Keratinocyte (primary cell): ENCODE results near the gene AZIN2. TPM values are rescaled to one million over a fixed set of nuclear protein-coding genes. Genes with fewer than 3 reads are reported as not detected.

ENCODE experiments used
- DNase-seq: peaks from one replicate; pipeline ENCODE4 v3.0.0-alpha.2; 2011; ENCODE audit warnings: low read depth, missing footprints, low spot score
- FAIRE-seq: peaks from 2 replicates; lab custom pipeline; 2011; peaks lifted over from hg19 to GRCh38; lab: Jason Lieb, UNC
- H2AFZ ChIP-seq: 2 replicates; pipeline ENCODE4 v1.6.0; 2012; ENCODE audit warnings: low read length, control low read depth, inconsistent platforms; ENCODE audit not compliant: control insufficient read depth
- H3K27ac ChIP-seq: 2 replicates; pipeline ENCODE4 v1.5.1; 2011; ENCODE audit warnings: low read length; ENCODE audit not compliant: control insufficient read depth, insufficient read depth
- H3K27me3 ChIP-seq: 3 replicates; pipeline ENCODE4 v1.6.0; 2011; ENCODE audit warnings: low read length; ENCODE audit not compliant: control insufficient read depth, insufficient read depth; ENCODE audit errors: extremely low read depth
- H3K36me3 ChIP-seq, 2 experiments: 2 replicates in 1 of 2; 3 replicates in 1 of 2; pipeline ENCODE4 v1.5.1; 2011; ENCODE audit warnings: low read length in 2 of 2, mild to moderate bottlenecking in 1 of 2; ENCODE audit not compliant: control insufficient read depth in 2 of 2, insufficient read depth in 2 of 2; ENCODE audit errors: extremely low read depth in 1 of 2
- H3K4me1 ChIP-seq: 3 replicates; pipeline ENCODE4 v1.5.1; 2011; ENCODE audit warnings: low read length; ENCODE audit not compliant: control insufficient read depth, insufficient read depth; ENCODE audit errors: extremely low read depth
- H3K4me2 ChIP-seq: 3 replicates; pipeline ENCODE4 v1.6.0; 2011; ENCODE audit warnings: low read depth, low read length; ENCODE audit not compliant: control insufficient read depth, insufficient read depth; ENCODE audit errors: extremely low read depth
- H3K4me3 ChIP-seq, 3 experiments: fragments of 200-600 bp in 1 of 3; sonication (generic) in 1 of 3; 2 replicates in 2 of 3; 3 replicates in 1 of 3; pipeline ENCODE4 v1.5.1; 2011 to 2016; ENCODE audit warnings: low read length in 3 of 3, mild to moderate bottlenecking in 3 of 3, control low read depth in 2 of 3, inconsistent platforms in 1 of 3, low read depth in 1 of 3, mixed read lengths in 1 of 3, mixed run types in 1 of 3, moderate library complexity in 1 of 3; ENCODE audit not compliant: control insufficient read depth in 2 of 3, insufficient read depth in 2 of 3; ENCODE audit errors: extremely low read depth in 1 of 3
- H3K79me2 ChIP-seq: 2 replicates; pipeline ENCODE4 v1.6.0; 2012; ENCODE audit warnings: low read length; ENCODE audit not compliant: control insufficient read depth, insufficient read depth
- H3K9ac ChIP-seq: 3 replicates; pipeline ENCODE4 v1.6.0; 2011; ENCODE audit warnings: low read length; ENCODE audit not compliant: control insufficient read depth, insufficient read depth; ENCODE audit errors: extremely low read depth
- H3K9me1 ChIP-seq: 3 replicates; pipeline ENCODE4 v1.6.0; 2011; ENCODE audit warnings: low read length; ENCODE audit not compliant: control insufficient read depth, insufficient read depth; ENCODE audit errors: extremely low read depth
- H3K9me3 ChIP-seq: 2 replicates; pipeline ENCODE4 v1.5.1; 2012; ENCODE audit warnings: low read depth, low read length; ENCODE audit not compliant: control insufficient read depth
- H4K20me1 ChIP-seq: 3 replicates; pipeline ENCODE4 v1.6.0; 2011; ENCODE audit warnings: low read length; ENCODE audit not compliant: control insufficient read depth, insufficient read depth; ENCODE audit errors: extremely low read depth
- EZH2 ChIP-seq: IDR thresholded peaks from one replicate; pipeline ENCODE4 v1.6.1; 2012; ENCODE audit warnings: inconsistent platforms, mild to moderate bottlenecking, low read length, moderate library complexity
- dilution Hi-C: fragments of 300-500 bp; cut with MboI; formaldehyde crosslinking; loops from one replicate; pipeline ENCODE4 v1.7.0; 2020; ENCODE audit warnings: low sequenced_read_pairs; ENCODE audit not compliant: extremely low pct_ligation_motif_present
- polyA plus RNA-seq, 5 experiments: library from polyadenylated mRNA; depleted of rRNA in 3 of 5; stranded (reverse) in 3 of 5; stranded (forward) in 1 of 5; unstranded in 1 of 5; fragments of >200 nt; gene quantifications; 1 replicate in 1 of 5; 2 replicates in 3 of 5; 3 replicates in 1 of 5; pipeline versions ENCODE4 v1.2.1 to v1.2.3, GENCODE V29; 2011 to 2012; ENCODE audit warnings: missing spikeins in 2 of 5, low read depth in 1 of 5, low replicate concordance in 1 of 5
- TF ChIP-seq, protein P1 (sequence below), 3 experiments: IDR thresholded peaks in 1 of 3; conservative IDR thresholded peaks in 1 of 3; optimal IDR thresholded peaks in 1 of 3; 2 replicates in 2 of 3; 3 replicates in 1 of 3; pipeline versions ENCODE3 to v1.5.1; 2011; ENCODE audit warnings: low read length in 3 of 3, mild to moderate bottlenecking in 3 of 3, moderate library complexity in 2 of 3, control low read depth in 1 of 3, inconsistent platforms in 1 of 3; ENCODE audit not compliant: insufficient read depth in 2 of 3; ENCODE audit errors: extremely low read depth in 1 of 3

Gene AZIN2
- polyA plus RNA-seq, 1 donor (not counting 4 experiments of a cell fraction or from before 2014, with no cell fraction given): 6.7 TPM

DNA sequence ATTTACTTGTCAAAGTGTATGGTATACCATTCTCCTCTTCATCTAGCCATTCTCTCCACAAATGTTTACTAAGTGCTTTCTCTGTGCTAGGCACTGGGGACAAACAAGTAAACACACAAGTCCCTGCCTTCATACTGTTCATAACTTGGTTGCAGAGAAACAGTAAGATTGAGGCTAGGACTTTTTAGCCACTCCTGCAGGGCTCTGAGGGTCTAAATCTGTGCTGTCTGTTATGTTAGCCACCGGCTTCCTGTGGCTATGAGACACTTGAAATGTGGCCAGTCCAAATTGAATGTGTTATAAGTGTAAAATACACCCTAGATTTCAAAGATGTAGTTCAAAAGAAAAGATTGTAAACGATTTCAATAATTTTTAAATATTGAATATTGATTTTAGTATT is 50.2 kb downstream of the AZIN2 start:
- dilution Hi-C loops: no loop called here
- H3K36me3 ChIP-seq: no peaks in the 10 kb centered on the region
- peaks cover 35% of the 10 kb centered on the region for H3K4me1 ChIP-seq
- no peaks in the 10 kb centered on the region for H4K20me1 ChIP-seq
- no peaks in the 10 kb centered on the region for H3K27me3 ChIP-seq
- H3K27ac ChIP-seq: no peak overlapping the region
- FAIRE-seq (no peak), DNase-seq (no peak)
- TF ChIP-seq, protein P1, sequence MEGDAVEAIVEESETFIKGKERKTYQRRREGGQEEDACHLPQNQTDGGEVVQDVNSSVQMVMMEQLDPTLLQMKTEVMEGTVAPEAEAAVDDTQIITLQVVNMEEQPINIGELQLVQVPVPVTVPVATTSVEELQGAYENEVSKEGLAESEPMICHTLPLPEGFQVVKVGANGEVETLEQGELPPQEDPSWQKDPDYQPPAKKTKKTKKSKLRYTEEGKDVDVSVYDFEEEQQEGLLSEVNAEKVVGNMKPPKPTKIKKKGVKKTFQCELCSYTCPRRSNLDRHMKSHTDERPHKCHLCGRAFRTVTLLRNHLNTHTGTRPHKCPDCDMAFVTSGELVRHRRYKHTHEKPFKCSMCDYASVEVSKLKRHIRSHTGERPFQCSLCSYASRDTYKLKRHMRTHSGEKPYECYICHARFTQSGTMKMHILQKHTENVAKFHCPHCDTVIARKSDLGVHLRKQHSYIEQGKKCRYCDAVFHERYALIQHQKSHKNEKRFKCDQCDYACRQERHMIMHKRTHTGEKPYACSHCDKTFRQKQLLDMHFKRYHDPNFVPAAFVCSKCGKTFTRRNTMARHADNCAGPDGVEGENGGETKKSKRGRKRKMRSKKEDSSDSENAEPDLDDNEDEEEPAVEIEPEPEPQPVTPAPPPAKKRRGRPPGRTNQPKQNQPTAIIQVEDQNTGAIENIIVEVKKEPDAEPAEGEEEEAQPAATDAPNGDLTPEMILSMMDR (optimal IDR thresholded peaks at IDR 0.05 in 1 of 3, IDR thresholded peaks at IDR 0.05 in 1 of 3, conservative IDR thresholded peaks at IDR 0.05 in 1 of 3; ENCODE audit: extremely low read depth in 1 of 3, insufficient read depth in 2 of 3, low read length in 3 of 3): no peak
- TF ChIP-seq EZH2: no peak
- no peak overlapping the region for H2AFZ ChIP-seq
- no peak overlapping the region for H3K4me3 ChIP-seq
- H3K9me1 ChIP-seq: no peaks in the 10 kb centered on the region
- no peaks in the 10 kb centered on the region for H3K9me3 ChIP-seq
- H3K79me2 ChIP-seq: peaks cover 8% of the 10 kb centered on the region
- no peak overlapping the region for H3K9ac ChIP-seq
- no peak overlapping the region for H3K4me2 ChIP-seq

DNA sequence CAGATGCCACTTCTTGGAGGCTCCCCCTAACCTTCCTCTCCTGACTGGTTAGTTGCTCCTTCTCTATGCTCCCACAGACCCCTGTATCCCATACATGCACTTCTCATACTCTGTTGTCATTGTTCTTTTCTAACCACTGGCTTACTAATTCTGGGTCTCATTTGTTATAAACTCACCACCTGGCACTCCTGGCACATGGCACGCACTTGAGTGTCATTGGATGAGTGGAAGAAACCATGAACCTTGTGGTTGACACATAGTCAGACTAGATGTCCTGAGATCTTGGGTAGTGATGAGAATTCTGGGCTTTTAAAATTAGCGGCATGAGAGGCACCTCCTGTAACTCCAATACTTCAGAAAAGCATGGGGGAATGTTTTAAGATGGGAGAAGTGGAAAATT is 51.6 kb downstream of the AZIN2 start:
- no peaks in the 10 kb centered on the region for H3K27me3 ChIP-seq
- no peak overlapping the region for H3K9ac ChIP-seq
- peaks cover 30% of the 10 kb centered on the region for H3K4me1 ChIP-seq
- no peak for FAIRE-seq
- H3K9me3 ChIP-seq: no peaks in the 10 kb centered on the region
- H3K4me3 ChIP-seq: no peak overlapping the region
- DNase-seq: no peak
- no peak overlapping the region for H2AFZ ChIP-seq
- dilution Hi-C loops: no loop called here
- H3K27ac ChIP-seq: no peak overlapping the region
- no peaks in the 10 kb centered on the region for H4K20me1 ChIP-seq
- no peaks in the 10 kb centered on the region for H3K79me2 ChIP-seq
- no peak overlapping the region for H3K4me2 ChIP-seq
- no peaks in the 10 kb centered on the region for H3K9me1 ChIP-seq
- H3K36me3 ChIP-seq: no peaks in the 10 kb centered on the region
- TF ChIP-seq EZH2: no peak
- TF ChIP-seq, protein P1 (optimal IDR thresholded peaks at IDR 0.05 in 1 of 3, IDR thresholded peaks at IDR 0.05 in 1 of 3, conservative IDR thresholded peaks at IDR 0.05 in 1 of 3; ENCODE audit: extremely low read depth in 1 of 3, insufficient read depth in 2 of 3, low read length in 3 of 3): no peak
